GM18951 (cell line): ENCODE measurements around the gene GRIP2.

ENCODE experiments used
- POLR2A ChIP-seq: IDR thresholded peaks from 4 replicates; pipeline ENCODE4 v1.6.1; 2011; ENCODE audit warnings: mild to moderate bottlenecking; ENCODE audit not compliant: insufficient read length, insufficient read depth; ENCODE audit errors: extremely low read depth
- in situ Hi-C: fragments of 300-500 bp; cut with MboI; formaldehyde crosslinking; loops from one replicate; pipeline ENCODE4 v1.12.0; 2022; ENCODE audit warnings: low sequenced_read_pairs, mixed read lengths, inconsistent platforms; ENCODE audit not compliant: unreplicated experiment

The GRIP2 gene

GRCh38 chr3:14568269-14568668 lies 28.1 kb upstream of the GRIP2 start:
- in situ Hi-C loops, result no loop called here
- TF ChIP-seq POLR2A, result no peak

DNA sequence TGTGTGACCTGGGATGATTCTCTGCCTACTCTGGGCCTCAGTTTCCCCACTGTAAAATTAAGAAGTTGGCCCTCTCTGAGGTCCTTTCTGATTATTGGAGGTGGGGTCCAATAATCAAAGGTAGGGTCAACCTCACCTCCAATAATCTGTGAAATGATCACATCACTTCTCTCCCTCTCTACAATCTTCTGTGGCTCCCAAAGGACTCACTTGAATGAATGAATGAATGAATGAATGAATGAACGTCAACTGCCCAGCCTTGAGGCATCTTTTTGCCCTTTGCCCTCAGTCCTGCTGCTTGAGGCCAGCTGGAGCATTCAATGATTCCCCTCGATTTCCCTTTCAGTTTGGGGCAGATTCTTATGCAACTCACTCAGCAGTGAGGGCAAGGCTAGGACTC lies 26.7 kb upstream of the GRIP2 start:
- in situ Hi-C loops, result no loop called here

GRCh38 chr3:14565868-14566588 lies 25.9 kb upstream of the GRIP2 start:
- no peak for TF ChIP-seq POLR2A
- in situ Hi-C loops, result no loop called here

More for the DNA sequence above, 26.7 kb upstream of the GRIP2 start:
- no peak for TF ChIP-seq POLR2A

- TF ChIP-seq POLR2A, result no peak
- in situ Hi-C loops, result no loop called here
Measured at GRCh38 chr3:14564741-14565140, 24.6 kb upstream of the GRIP2 start.

DNA sequence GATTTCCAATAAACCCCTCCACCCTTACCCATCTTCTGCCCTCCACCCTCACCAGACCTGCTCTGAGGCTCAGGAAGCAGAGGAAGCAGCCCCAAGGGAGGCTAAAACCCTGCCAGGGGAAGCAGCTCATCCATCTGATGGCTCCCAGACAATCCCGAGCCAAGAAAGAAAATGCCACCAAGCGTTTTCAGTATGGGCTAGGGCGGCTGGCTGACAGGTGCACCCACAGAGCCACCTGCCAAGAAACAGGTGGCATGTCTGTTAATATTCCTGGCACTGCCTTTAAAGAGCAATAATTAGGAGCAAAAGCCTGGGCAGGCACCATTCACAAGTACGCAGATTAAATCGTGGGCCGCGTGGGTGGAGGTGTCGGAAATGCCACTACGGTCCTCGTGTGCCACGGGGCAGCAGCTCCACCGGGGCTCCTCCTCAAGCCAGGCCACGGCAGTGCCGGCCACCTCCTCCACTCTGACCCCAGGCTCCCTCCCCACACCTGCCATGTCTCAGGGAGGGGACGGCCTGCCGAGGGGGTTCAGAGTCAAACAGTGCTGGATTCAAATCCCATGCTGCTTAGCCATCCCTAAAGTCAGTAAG lies 23.9 kb upstream of the GRIP2 start:
- no peak for TF ChIP-seq POLR2A
- in situ Hi-C loops, result no loop called here

DNA sequence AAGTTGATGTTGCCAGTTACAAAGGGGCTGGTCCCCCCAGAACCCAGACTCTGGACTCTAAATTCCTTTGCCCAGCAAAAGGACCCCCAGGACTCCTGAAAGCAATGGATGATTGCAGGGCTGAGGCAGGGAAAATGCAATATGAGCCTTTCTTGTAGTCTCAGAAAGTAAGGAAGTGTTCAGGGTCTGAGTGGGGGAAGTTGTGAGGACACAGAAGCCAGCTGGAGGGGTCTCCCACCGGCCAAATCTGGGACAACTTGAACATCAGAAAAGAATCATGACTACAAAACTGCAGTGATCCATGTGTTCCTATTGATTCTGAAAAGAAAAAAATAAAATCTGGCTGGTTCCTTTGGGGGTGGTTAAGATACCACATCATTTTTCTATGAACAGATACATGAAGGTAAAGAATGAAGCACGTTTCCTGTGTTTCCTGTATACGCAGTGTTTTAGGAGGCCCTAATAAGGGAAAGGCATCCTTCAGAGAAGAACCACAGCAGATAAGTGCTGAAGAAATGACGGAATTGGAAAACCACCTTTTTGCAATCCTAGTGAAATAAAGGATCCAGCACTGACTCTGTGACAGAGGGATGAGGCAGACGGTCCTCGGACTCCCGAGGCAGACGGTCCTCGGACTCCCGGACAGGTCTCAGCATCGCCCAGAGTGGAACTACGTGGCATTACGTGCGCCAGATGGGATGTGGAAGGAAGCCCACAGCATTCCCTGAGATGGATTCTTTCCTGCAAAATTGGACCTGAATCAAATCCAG lies 22.2 kb upstream of the GRIP2 start:
- TF ChIP-seq POLR2A, result no peak
- in situ Hi-C loops, result no loop called here

DNA sequence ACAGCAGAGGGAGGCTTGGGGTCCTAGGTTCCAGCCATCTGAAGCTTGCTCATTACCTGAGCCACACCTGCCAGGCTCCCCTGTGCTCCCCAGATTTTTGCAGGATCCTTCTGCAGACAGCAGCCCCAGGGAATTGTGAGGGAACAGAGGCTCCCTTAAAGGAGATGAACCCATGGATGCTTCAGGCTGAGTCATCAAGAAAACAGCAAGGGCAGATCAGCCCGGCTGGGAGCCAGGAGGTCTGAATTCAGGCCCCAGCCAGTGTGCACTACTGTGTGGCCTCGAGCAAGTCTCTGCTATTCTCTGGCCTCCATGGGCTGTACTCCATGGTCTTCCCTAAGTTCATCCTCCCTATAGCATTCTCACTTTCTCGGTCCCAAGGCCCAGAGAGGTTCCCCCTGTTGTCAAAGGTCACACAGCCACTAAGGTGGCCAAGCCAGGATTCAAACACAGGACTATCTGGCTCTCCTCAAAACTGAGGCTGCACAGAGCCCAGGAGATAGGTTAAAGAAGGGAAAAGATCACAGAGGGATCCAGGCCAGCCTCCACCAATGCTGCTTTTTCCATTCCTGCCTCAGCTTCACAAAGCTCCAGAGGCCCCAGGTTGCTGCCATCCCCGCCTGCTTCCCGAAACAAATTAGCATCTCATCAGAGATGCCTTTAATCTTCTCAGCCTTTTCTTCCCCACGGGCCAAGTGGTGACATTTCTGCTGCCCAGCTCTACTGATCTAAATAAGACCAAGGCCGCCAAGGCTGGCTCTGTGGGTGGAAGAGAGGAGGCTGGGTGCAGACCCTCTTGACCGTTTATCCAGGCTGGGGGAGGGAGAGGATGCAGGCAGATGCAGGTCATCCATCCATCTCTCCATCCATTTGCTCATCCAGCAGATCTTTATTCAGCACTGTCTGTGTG lies 21.2 kb upstream of the GRIP2 start:
- no peak for TF ChIP-seq POLR2A
- in situ Hi-C loops, result no loop called here

- in situ Hi-C loops, result no loop called here
- TF ChIP-seq POLR2A, result no peak
Measured at GRCh38 chr3:14560110-14560509, 20.0 kb upstream of the GRIP2 start.

GRCh38 chr3:14558029-14558428 lies 17.9 kb upstream of the GRIP2 start:
- in situ Hi-C loops, result no loop called here

DNA sequence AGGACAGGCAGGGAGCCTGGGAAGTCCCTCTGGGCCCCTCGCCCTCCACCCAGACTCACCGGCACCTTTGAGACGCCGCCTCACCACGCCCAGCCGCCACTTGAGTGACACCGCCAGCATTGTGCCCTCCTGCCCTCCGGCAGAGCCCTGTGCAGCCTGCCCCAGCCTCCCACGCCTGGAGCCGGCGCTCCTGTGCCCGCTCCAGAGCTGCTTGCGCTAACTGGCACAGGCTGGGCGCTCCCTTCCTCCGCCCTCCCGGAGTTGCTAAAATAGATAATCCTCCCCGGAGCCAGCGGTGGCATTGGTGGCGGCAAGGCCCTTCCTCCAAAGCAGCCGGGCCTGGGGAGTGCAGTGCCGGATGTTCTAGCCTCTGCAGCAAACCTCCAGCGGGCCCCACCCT lies 15.7 kb upstream of the GRIP2 start:
- in situ Hi-C loops, result no loop called here
- no peak for TF ChIP-seq POLR2A

More at GRCh38 chr3:14558029-14558428, 17.9 kb upstream of the GRIP2 start:
- no peak for TF ChIP-seq POLR2A

DNA sequence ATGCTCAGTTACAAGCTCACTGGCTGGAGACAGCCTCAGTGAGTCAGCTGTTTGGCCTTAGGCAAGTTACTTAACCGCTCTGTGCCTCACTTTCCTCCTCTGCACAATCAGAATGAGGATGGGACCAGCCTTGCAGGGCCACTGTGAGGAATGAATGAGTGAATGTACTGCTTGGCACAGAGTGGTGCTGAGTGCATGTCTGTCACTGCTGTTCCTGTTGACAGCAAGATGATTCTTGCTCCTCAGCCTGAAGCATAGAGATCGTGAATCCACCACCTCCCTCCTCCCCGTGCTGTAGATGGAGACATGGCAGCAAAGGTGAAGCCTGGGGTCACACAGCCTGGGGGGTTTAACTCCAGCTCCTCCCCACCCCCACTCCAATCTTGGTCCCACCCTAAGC lies 14.6 kb upstream of the GRIP2 start:
- in situ Hi-C loops, result no loop called here
- no peak for TF ChIP-seq POLR2A

GRCh38 chr3:14553871-14554270 lies 13.7 kb upstream of the GRIP2 start:
- in situ Hi-C loops, result no loop called here
- TF ChIP-seq POLR2A, result no peak

GRCh38 chr3:14552717-14553116 lies 12.6 kb upstream of the GRIP2 start:
- in situ Hi-C loops, result no loop called here
- no peak for TF ChIP-seq POLR2A

GRCh38 chr3:14552041-14552648 lies 12.0 kb upstream of the GRIP2 start:
- in situ Hi-C loops, result no loop called here

More at GRCh38 chr3:14552041-14552648, 12.0 kb upstream of the GRIP2 start:
- TF ChIP-seq POLR2A, result no peak
